Peyer's patch (tissue), 4 donors: ENCODE data around the gene STK24. TPM values are rescaled to one million over a fixed set of nuclear protein-coding genes. Genes with fewer than 3 reads are reported as not detected.

Experiments
- DNase-seq, 3 donors: peaks; one replicate each; pipeline ENCODE4 v3.0.0-alpha.2; 2017 to 2019
- H3K27ac ChIP-seq, 4 donors: fragments of 200-600 bp; sonication (generic); one replicate each; pipeline ENCODE4 v1.5.1; 2016 to 2019
- H3K27me3 ChIP-seq, 2 donors: fragments of 200-600 bp; sonication (generic); one replicate each; pipeline ENCODE4 v1.5.1; 2019
- H3K36me3 ChIP-seq, 3 donors: fragments of 200-600 bp; sonication (generic); one replicate each; pipeline ENCODE4 v1.5.1; 2016 to 2019
- H3K4me1 ChIP-seq, 4 donors: fragments of 200-600 bp; sonication (generic); one replicate each; pipeline ENCODE4 v1.5.1; 2016 to 2019
- H3K4me3 ChIP-seq, 4 donors: fragments of 200-600 bp; sonication (generic); 1 replicate in 3 of 4; 2 replicates in 1 of 4; pipeline ENCODE4 v1.5.1; 2016 to 2019; ENCODE audit warnings: mild to moderate bottlenecking in 1 of 4
- H3K9me3 ChIP-seq, 4 donors: fragments of 200-600 bp; sonication (generic); one replicate each; pipeline ENCODE4 v1.5.1; 2016 to 2019; ENCODE audit warnings: mild to moderate bottlenecking in 1 of 4
- CTCF ChIP-seq, 6 experiments: fragments of 450-650 bp in 4 of 6; fragments of 200-600 bp in 2 of 6; sonication (generic) in 1 of 6; IDR thresholded peaks; one replicate each; pipeline ENCODE4 v1.5.1; 2017 to 2019; ENCODE audit warnings: antibody characterized with exemption in 6 of 6, mild to moderate bottlenecking in 3 of 6, moderate library complexity in 1 of 6
- POLR2A ChIP-seq, 2 donors: fragments of 450-650 bp; IDR thresholded peaks; one replicate each; pipeline ENCODE4 v1.5.1; 2017; ENCODE audit warnings: antibody characterized with exemption in 2 of 2, mild to moderate bottlenecking in 2 of 2, moderate library complexity in 2 of 2
- total RNA-seq, 4 donors: library from RNA; depleted of rRNA; stranded (reverse); fragments of >200 nt; gene quantifications; one replicate each; pipeline ENCODE4 v1.1.0, GENCODE V29; 2016

STK24 gene
- total RNA-seq, 4 donors from 2014 or later = 84.2 to 137 (median 119) TPM

GRCh38 chr13:98406971-98407370 lies 169.9 kb downstream of the STK24 start:
- Histone ChIP-seq H3K4me1 (no peaks in the 10 kb centered on the region), H3K27me3 (no peaks in the 10 kb centered on the region), H3K27ac (no peak overlapping the region), H3K36me3 (no peaks in the 10 kb centered on the region), H3K9me3 (no peaks in the 10 kb centered on the region), H3K4me3 (no peak overlapping the region)
- no peak for DNase-seq
- no peak for TF ChIP-seq CTCF (IDR thresholded peaks at IDR 0.05)
- no peak for TF ChIP-seq POLR2A (IDR thresholded peaks at IDR 0.05)

GRCh38 chr13:98406427-98406826 lies 170.5 kb downstream of the STK24 start:
- Histone ChIP-seq H3K4me1 (no peaks in the 10 kb centered on the region), H3K4me3 (no peak overlapping the region), H3K9me3 (no peaks in the 10 kb centered on the region), H3K36me3 (no peaks in the 10 kb centered on the region), H3K27ac (no peak overlapping the region), H3K27me3 (no peaks in the 10 kb centered on the region)
- TF ChIP-seq POLR2A (IDR thresholded peaks at IDR 0.05) = no peak
- TF ChIP-seq CTCF (IDR thresholded peaks at IDR 0.05) = no peak
- DNase-seq = no peak

GRCh38 chr13:98405690-98406344 lies 171.1 kb downstream of the STK24 start:
- no peak for TF ChIP-seq POLR2A (IDR thresholded peaks at IDR 0.05)
- TF ChIP-seq CTCF (IDR thresholded peaks at IDR 0.05) = no peak
- no peak for DNase-seq
- no peak overlapping the region for H3K27ac ChIP-seq

GRCh38 chr13:98405107-98405571 lies 171.8 kb downstream of the STK24 start:
- Histone ChIP-seq H3K9me3 (no peaks in the 10 kb centered on the region), H3K4me1 (no peaks in the 10 kb centered on the region), H3K4me3 (no peak overlapping the region), H3K27ac (no peak overlapping the region), H3K36me3 (no peaks in the 10 kb centered on the region), H3K27me3 (no peaks in the 10 kb centered on the region)
- DNase-seq = no peak
- no peak for TF ChIP-seq CTCF (IDR thresholded peaks at IDR 0.05)
- no peak for TF ChIP-seq POLR2A (IDR thresholded peaks at IDR 0.05)

More at GRCh38 chr13:98405690-98406344, 171.1 kb downstream of the STK24 start:
- Histone ChIP-seq H3K4me1 (no peaks in the 10 kb centered on the region), H3K27me3 (no peaks in the 10 kb centered on the region), H3K36me3 (no peaks in the 10 kb centered on the region), H3K4me3 (no peak overlapping the region), H3K9me3 (no peaks in the 10 kb centered on the region)

GRCh38 chr13:98403076-98403475 lies 173.8 kb downstream of the STK24 start:
- DNase-seq = no peak
- Histone ChIP-seq H3K36me3 (no peaks in the 10 kb centered on the region), H3K27me3 (no peaks in the 10 kb centered on the region), H3K27ac (no peak overlapping the region), H3K4me3 (no peak overlapping the region), H3K9me3 (no peaks in the 10 kb centered on the region), H3K4me1 (no peaks in the 10 kb centered on the region)
- no peak for TF ChIP-seq CTCF (IDR thresholded peaks at IDR 0.05)
- TF ChIP-seq POLR2A (IDR thresholded peaks at IDR 0.05) = no peak
